Neutrophil (primary cell): Measurements from ENCODE around the gene TECPR1.

Experiments used
- H3K27ac ChIP-seq: fragments of 200-600 bp; sonication (generic); 2 replicates; pipeline ENCODE4 v1.5.1; 2016; ENCODE audit warnings: mild to moderate bottlenecking, moderate library complexity
- H3K27me3 ChIP-seq: fragments of 200-600 bp; sonication (generic); 2 replicates; pipeline ENCODE4 v1.6.0; 2016; ENCODE audit warnings: mild to moderate bottlenecking
- H3K36me3 ChIP-seq: fragments of 200-600 bp; sonication (generic); 2 replicates; pipeline ENCODE4 v1.5.1; 2017
- H3K4me1 ChIP-seq, 2 experiments: fragments of 200-600 bp in 1 of 2; sonication (generic) in 1 of 2; 1 replicate in 1 of 2; 2 replicates in 1 of 2; pipeline versions ENCODE4 v1.5.1 to v1.6.1; 2013 to 2016; ENCODE audit warnings: low read depth in 1 of 2, low read length in 1 of 2, mild to moderate bottlenecking in 1 of 2, moderate library complexity in 1 of 2; ENCODE audit not compliant: control insufficient read depth in 1 of 2, insufficient read depth in 1 of 2
- H3K4me3 ChIP-seq, 2 experiments: fragments of 200-600 bp in 1 of 2; sonication (generic) in 1 of 2; 1 replicate in 1 of 2; 2 replicates in 1 of 2; pipeline ENCODE4 v1.5.1; 2013 to 2016; ENCODE audit warnings: low read depth in 1 of 2, low read length in 1 of 2, mild to moderate bottlenecking in 1 of 2, moderate library complexity in 1 of 2
- H3K9me3 ChIP-seq: fragments of 200-600 bp; sonication (generic); 2 replicates; pipeline ENCODE4 v1.5.1; 2016
- CTCF ChIP-seq: fragments of 200-600 bp; sonication (generic); IDR thresholded peaks from 2 replicates; pipeline ENCODE4 v1.5.1; 2016; ENCODE audit warnings: antibody characterized with exemption

TECPR1 gene

GRCh38 chr7:98216941-98217622 is 35.0 kb downstream of the TECPR1 start:
- no peak for TF ChIP-seq CTCF
- no peaks in the 10 kb centered on the region for H3K9me3 ChIP-seq
- no peak overlapping the region for H3K4me3 ChIP-seq
- no peaks in the 10 kb centered on the region for H3K4me1 ChIP-seq
- H3K27me3 ChIP-seq, result peaks cover 16% of the 10 kb centered on the region
- H3K27ac ChIP-seq, result no peak overlapping the region
- peaks cover 49% of the 10 kb centered on the region for H3K36me3 ChIP-seq

- peaks cover 29% of the 10 kb centered on the region for H3K27me3 ChIP-seq
- H3K4me3 ChIP-seq, result no peak overlapping the region
- no peak for TF ChIP-seq CTCF
- H3K27ac ChIP-seq, result no peak overlapping the region
- H3K9me3 ChIP-seq, result no peaks in the 10 kb centered on the region
- H3K36me3 ChIP-seq, result peaks cover 36% of the 10 kb centered on the region
- H3K4me1 ChIP-seq, result no peaks in the 10 kb centered on the region
Observed at GRCh38 chr7:98215561-98216495, 36.2 kb downstream of the TECPR1 start.

- H3K36me3 ChIP-seq, result peaks cover 31% of the 10 kb centered on the region
- H3K4me3 ChIP-seq, result no peak overlapping the region
- no peak for TF ChIP-seq CTCF
- no peak overlapping the region for H3K27ac ChIP-seq
- no peaks in the 10 kb centered on the region for H3K4me1 ChIP-seq
- H3K9me3 ChIP-seq, result no peaks in the 10 kb centered on the region
- H3K27me3 ChIP-seq, result peaks cover 38% of the 10 kb centered on the region
Observed at GRCh38 chr7:98214811-98215321, 37.2 kb downstream of the TECPR1 start.

GRCh38 chr7:98213888-98214810 is 37.9 kb downstream of the TECPR1 start:
- Histone ChIP-seq H3K36me3 (peaks cover 34% of the 10 kb centered on the region), H3K9me3 (no peaks in the 10 kb centered on the region), H3K27me3 (peaks cover 43% of the 10 kb centered on the region), H3K4me1 (no peaks in the 10 kb centered on the region), H3K4me3 (no peak overlapping the region), H3K27ac (no peak overlapping the region)
- TF ChIP-seq CTCF, result no peak

- no peak for TF ChIP-seq CTCF
- Histone ChIP-seq H3K4me3 (no peak overlapping the region), H3K9me3 (no peaks in the 10 kb centered on the region), H3K4me1 (no peaks in the 10 kb centered on the region), H3K36me3 (peaks cover 41% of the 10 kb centered on the region), H3K27ac (no peak overlapping the region), H3K27me3 (peaks cover 43% of the 10 kb centered on the region)
Observed at GRCh38 chr7:98213296-98213887, 38.6 kb downstream of the TECPR1 start.
